ENCODE results near the gene CREBBP. TPM values are rescaled to one million over a fixed set of nuclear protein-coding genes. Genes with fewer than 3 reads are reported as not detected.
A peak's percentile ranks its signal among the peaks of the same experiment; 100 is the strongest.

The CREBBP gene
- total RNA-seq, 1 experiment from 2014 or later: 79.1 TPM

DNA sequence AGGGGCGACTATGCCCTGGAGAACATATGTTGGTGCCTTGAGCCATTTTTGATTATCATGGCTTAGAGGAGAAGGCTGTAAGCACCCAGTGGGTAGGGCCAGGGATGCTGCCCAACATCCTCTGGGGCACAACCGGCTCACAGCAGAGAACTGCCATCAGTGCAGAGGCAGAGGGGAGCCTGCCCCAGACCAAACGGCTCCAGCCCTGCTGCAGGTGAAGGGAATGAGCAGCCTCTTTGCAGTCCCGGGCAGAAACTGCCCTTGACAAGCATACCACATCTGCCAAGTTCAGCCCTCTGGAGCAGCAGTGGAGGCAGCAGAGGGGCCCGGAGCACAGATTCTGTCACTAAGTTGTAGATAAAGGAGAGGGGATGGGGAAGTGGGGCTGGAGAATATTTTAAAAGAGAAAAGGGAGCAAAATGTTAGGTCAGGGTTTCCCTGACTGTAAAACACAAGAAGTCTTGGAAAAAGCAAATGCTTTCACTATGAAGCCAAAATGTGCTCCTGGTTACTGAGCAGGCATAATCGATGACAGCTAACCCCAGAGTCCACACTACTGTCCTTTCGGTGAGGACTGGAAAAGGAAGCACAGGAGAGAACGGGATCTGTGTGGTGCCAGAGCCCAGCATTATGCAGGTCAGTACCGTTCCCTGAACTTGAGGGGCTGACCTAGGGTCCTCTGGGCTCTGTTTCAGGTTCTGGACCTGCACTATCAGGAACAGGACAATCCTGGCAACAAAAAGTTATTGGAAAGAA, 72.0 kb downstream of the CREBBP start:
- no peak overlapping the region for H3T11ph ChIP-seq (ENCODE audit: low read length)
- no peak for DNase-seq
- H2BK120ac ChIP-seq (ENCODE audit: low read depth, low read length, poor library complexity, severe bottlenecking): no peak overlapping the region
- H3K36me3 Mint-ChIP-seq (ENCODE audit: insufficient read depth in 1 of 3, low read depth in 3 of 3): peaks cover 13 to 34% (median 30%) of the 10 kb centered on the region in 3 experiments; a peak in 6 of 7 replicates
- H2BK15ac ChIP-seq (ENCODE audit: low read depth, low read length): no peak overlapping the region
- no peak overlapping the region for H2AFZ ChIP-seq (ENCODE audit: low read length)
- no peaks in the 10 kb centered on the region for H3K23me2 ChIP-seq (ENCODE audit: insufficient read length, low read depth, low read length, poor library complexity, severe bottlenecking)
- no peaks in the 10 kb centered on the region for H3K9me3 ChIP-seq (ENCODE audit: control insufficient read depth, low read depth, low read length)
- H3K27me3 ChIP-seq (ENCODE audit: insufficient read depth, low read length): no peaks in the 10 kb centered on the region
- no CpG with 5 or more reads among the region's 9 CpGs for WGBS (ENCODE audit: extremely low coverage, insufficient read length, low lambda C conversion rate)
- H3K9ac ChIP-seq (ENCODE audit: extremely low read depth, insufficient read length, low read length): no peak overlapping the region
- H3K27ac ChIP-seq (ENCODE audit: insufficient read length, low read depth, low read length): no peak overlapping the region
- no peak overlapping the region for H3K18ac ChIP-seq (ENCODE audit: insufficient read length, low read depth, low read length)
- peaks cover 3% of the 10 kb centered on the region for H4K20me1 ChIP-seq (ENCODE audit: control insufficient read depth, insufficient read depth, insufficient read length)
- no peak overlapping the region for H3K4ac ChIP-seq (ENCODE audit: low read depth, low read length)
- no peak overlapping the region for H4K91ac ChIP-seq (ENCODE audit: insufficient read length, low read depth, low read length)
- no peak overlapping the region for H2BK5ac ChIP-seq (ENCODE audit: insufficient read length, low read length)
- peaks cover 7% of the 10 kb centered on the region; the same call in 1 of the 2 replicates for H3K79me2 ChIP-seq (ENCODE audit: insufficient read depth, low read length)
- H4K8ac ChIP-seq (replicated peaks; ENCODE audit: insufficient read length, low read depth, low read length): no peak overlapping the region
- H3K4me1 ChIP-seq (ENCODE audit: insufficient read depth, low read length): peaks cover 8% of the 10 kb centered on the region; the same call in 1 of the 2 replicates
- H4K5ac ChIP-seq (ENCODE audit: insufficient read length, low read depth, low read length): no peak overlapping the region
- H3K79me1 ChIP-seq (ENCODE audit: insufficient read depth, low read depth, low read length, poor library complexity, severe bottlenecking): peaks cover 23% of the 10 kb centered on the region
- H2BK20ac ChIP-seq (ENCODE audit: low read depth, low read length, poor library complexity, severe bottlenecking): no peak overlapping the region
- H2AK5ac ChIP-seq (ENCODE audit: insufficient read length, low read length): no peak overlapping the region
- no peak overlapping the region for H3K23ac ChIP-seq (ENCODE audit: insufficient read length, low read depth, low read length)
- no peaks in the 10 kb centered on the region for H3K9me3 Mint-ChIP-seq
- H2BK12ac ChIP-seq (ENCODE audit: insufficient read length, low read depth, low read length): no peak overlapping the region
- no peak overlapping the region for H3K4me3 Mint-ChIP-seq
- H3K4me1 Mint-ChIP-seq: peaks cover 40% of the 10 kb centered on the region in 2 experiments
- TF ChIP-seq, protein P1, sequence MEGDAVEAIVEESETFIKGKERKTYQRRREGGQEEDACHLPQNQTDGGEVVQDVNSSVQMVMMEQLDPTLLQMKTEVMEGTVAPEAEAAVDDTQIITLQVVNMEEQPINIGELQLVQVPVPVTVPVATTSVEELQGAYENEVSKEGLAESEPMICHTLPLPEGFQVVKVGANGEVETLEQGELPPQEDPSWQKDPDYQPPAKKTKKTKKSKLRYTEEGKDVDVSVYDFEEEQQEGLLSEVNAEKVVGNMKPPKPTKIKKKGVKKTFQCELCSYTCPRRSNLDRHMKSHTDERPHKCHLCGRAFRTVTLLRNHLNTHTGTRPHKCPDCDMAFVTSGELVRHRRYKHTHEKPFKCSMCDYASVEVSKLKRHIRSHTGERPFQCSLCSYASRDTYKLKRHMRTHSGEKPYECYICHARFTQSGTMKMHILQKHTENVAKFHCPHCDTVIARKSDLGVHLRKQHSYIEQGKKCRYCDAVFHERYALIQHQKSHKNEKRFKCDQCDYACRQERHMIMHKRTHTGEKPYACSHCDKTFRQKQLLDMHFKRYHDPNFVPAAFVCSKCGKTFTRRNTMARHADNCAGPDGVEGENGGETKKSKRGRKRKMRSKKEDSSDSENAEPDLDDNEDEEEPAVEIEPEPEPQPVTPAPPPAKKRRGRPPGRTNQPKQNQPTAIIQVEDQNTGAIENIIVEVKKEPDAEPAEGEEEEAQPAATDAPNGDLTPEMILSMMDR (conservative IDR thresholded peaks at IDR 0.05): no peak
- peak overlapping the region; percentile 59 to 68 (median 64); a peak in 5 of 7 replicates for H3K27ac Mint-ChIP-seq
- no peaks in the 10 kb centered on the region for H3K27me3 Mint-ChIP-seq (ENCODE audit: low read depth)
- H3K14ac ChIP-seq (ENCODE audit: insufficient read depth, low read length): no peak overlapping the region; the same call in 1 of the 2 replicates
- H3K4me2 ChIP-seq (ENCODE audit: insufficient read depth, insufficient read length, low read length): no peak overlapping the region
- H3K56ac ChIP-seq (ENCODE audit: insufficient read length, low read depth, low read length): no peak overlapping the region

Data from H9 (cell line).